C4-2B (cell line): Measurements from ENCODE around the gene VPS13D.

Source experiments
- CTCF ChIP-seq: fragments of 450-650 bp; conservative IDR thresholded peaks from 2 replicates; pipeline ENCODE4 v1.5.1; 2017; ENCODE audit warnings: mild to moderate bottlenecking
- ZFX ChIP-seq: fragments of 450-650 bp; IDR thresholded peaks from 2 replicates; pipeline ENCODE4 v1.6.1; 2017

GRCh38 chr1:12324423-12324822 lies 94.6 kb downstream of the VPS13D start:
- TF ChIP-seq CTCF (no peak), ZFX (no peak)
